Measurements from ENCODE around the gene WDR70.

DNA sequence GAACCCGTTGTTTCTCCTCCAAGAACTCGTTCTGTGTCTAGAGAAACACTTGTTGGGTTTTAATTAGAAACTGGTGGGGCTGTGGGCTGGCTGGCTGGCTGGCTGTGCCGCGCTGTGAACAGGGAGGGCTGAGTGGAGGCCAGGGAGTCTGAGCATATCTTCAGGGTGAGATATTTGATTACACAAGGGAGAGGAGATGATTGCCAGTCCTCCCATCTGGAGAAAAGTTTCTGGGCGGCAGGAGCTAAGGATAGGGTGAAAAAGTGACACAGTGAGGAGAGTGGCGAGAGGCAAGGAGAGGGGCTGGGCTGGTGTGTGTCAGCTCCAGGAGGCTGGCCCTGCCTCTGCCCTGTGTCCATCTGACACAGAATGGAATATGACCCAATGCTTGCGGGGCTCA is 397.7 kb downstream of the WDR70 start:
- TF ChIP-seq, protein P1, sequence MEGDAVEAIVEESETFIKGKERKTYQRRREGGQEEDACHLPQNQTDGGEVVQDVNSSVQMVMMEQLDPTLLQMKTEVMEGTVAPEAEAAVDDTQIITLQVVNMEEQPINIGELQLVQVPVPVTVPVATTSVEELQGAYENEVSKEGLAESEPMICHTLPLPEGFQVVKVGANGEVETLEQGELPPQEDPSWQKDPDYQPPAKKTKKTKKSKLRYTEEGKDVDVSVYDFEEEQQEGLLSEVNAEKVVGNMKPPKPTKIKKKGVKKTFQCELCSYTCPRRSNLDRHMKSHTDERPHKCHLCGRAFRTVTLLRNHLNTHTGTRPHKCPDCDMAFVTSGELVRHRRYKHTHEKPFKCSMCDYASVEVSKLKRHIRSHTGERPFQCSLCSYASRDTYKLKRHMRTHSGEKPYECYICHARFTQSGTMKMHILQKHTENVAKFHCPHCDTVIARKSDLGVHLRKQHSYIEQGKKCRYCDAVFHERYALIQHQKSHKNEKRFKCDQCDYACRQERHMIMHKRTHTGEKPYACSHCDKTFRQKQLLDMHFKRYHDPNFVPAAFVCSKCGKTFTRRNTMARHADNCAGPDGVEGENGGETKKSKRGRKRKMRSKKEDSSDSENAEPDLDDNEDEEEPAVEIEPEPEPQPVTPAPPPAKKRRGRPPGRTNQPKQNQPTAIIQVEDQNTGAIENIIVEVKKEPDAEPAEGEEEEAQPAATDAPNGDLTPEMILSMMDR (IDR thresholded peaks at IDR 0.05), result no peak
- TF ChIP-seq POLR2A (IDR thresholded peaks at IDR 0.05), result no peak
